ENCODE results near the gene PFKFB2. TPM values are rescaled to one million over a fixed set of nuclear protein-coding genes. Genes with fewer than 3 reads are reported as not detected.

The PFKFB2 gene
- polyA plus RNA-seq, 1 donor (not counting 4 experiments of a cell fraction or from before 2014, with no cell fraction given), result 12.2 TPM

DNA sequence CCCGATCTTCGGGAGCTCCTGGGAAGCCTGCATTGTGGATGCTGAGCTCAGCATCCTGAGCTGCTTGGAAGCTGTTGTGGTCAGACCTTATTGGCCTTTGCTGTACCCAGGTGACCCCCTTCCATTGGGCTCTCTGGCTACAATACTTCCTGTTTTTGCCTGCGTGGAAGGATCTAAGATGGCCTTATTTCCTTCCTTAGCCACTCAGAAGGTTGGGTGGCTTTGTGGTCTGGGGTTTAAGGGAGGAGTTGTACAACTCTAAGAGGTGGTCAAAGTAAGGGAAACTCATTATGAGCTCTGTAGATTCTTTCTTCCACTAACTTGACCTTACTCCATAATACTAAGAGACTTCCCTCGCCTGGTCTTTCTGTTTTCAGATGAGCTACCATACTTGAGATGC is 17.7 kb downstream of the PFKFB2 start:
- Histone ChIP-seq H3K27me3 (ENCODE audit: control insufficient read depth, extremely low read depth, insufficient read depth, low read length) (no peaks in the 10 kb centered on the region), H3K27ac (ENCODE audit: control insufficient read depth, insufficient read depth, low read length) (no peak overlapping the region), H4K20me1 (ENCODE audit: control insufficient read depth, extremely low read depth, insufficient read depth, low read length) (no peaks in the 10 kb centered on the region), H3K4me2 (ENCODE audit: control insufficient read depth, extremely low read depth, insufficient read depth, low read depth, low read length) (no peak overlapping the region), H3K9me1 (ENCODE audit: control insufficient read depth, extremely low read depth, insufficient read depth, low read length) (no peaks in the 10 kb centered on the region), H3K36me3 (ENCODE audit: control insufficient read depth in 2 of 2, extremely low read depth in 1 of 2, insufficient read depth in 2 of 2, low read length in 2 of 2) (peaks cover 31% of the 10 kb centered on the region in 2 experiments), H3K9ac (ENCODE audit: control insufficient read depth, extremely low read depth, insufficient read depth, low read length) (no peak overlapping the region), H3K4me3 (ENCODE audit: control insufficient read depth in 2 of 3, extremely low read depth in 1 of 3, insufficient read depth in 2 of 3, low read depth in 1 of 3, low read length in 3 of 3) (no peak overlapping the region), H3K4me1 (ENCODE audit: control insufficient read depth, extremely low read depth, insufficient read depth, low read length) (peaks cover 25% of the 10 kb centered on the region), H3K9me3 (ENCODE audit: control insufficient read depth, low read depth, low read length) (no peaks in the 10 kb centered on the region), H3K79me2 (ENCODE audit: control insufficient read depth, insufficient read depth, low read length) (no peaks in the 10 kb centered on the region), H2AFZ (ENCODE audit: control insufficient read depth, low read length) (no peak overlapping the region)
- FAIRE-seq (no peak), DNase-seq (ENCODE audit: low read depth, low spot score) (no peak)
- TF ChIP-seq, protein P1, sequence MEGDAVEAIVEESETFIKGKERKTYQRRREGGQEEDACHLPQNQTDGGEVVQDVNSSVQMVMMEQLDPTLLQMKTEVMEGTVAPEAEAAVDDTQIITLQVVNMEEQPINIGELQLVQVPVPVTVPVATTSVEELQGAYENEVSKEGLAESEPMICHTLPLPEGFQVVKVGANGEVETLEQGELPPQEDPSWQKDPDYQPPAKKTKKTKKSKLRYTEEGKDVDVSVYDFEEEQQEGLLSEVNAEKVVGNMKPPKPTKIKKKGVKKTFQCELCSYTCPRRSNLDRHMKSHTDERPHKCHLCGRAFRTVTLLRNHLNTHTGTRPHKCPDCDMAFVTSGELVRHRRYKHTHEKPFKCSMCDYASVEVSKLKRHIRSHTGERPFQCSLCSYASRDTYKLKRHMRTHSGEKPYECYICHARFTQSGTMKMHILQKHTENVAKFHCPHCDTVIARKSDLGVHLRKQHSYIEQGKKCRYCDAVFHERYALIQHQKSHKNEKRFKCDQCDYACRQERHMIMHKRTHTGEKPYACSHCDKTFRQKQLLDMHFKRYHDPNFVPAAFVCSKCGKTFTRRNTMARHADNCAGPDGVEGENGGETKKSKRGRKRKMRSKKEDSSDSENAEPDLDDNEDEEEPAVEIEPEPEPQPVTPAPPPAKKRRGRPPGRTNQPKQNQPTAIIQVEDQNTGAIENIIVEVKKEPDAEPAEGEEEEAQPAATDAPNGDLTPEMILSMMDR (optimal IDR thresholded peaks at IDR 0.05 in 1 of 3, IDR thresholded peaks at IDR 0.05 in 1 of 3, conservative IDR thresholded peaks at IDR 0.05 in 1 of 3; ENCODE audit: extremely low read depth in 1 of 3, insufficient read depth in 2 of 3, low read length in 3 of 3), result no peak
- TF ChIP-seq EZH2 (IDR thresholded peaks at IDR 0.05; ENCODE audit: low read length), result no peak
- dilution Hi-C loops (cut with MboI; ENCODE audit: extremely low pct_ligation_motif_present, low sequenced_read_pairs), result no loop called here

DNA sequence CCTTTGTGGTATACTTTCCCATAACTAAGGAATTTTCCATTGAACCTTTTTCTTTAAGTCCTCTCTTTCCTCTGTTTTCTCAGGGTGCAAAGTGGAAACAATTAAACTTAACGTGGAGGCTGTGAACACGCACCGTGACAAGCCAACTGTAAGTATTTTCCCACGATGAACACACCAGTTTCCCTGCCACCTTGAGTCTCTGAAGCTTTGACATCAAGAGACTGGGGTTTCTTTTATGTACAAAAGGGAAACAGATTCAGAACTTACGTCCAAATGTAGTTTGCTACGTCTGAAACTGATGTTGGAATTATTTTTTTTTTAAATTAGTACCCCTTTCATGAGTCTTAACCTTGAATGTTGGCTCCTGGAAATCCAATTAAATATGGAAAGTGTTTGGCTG is 18.4 kb downstream of the PFKFB2 start:
- H3K4me3 ChIP-seq (ENCODE audit: control insufficient read depth in 2 of 3, extremely low read depth in 1 of 3, insufficient read depth in 2 of 3, low read depth in 1 of 3, low read length in 3 of 3), result no peak overlapping the region
- H3K9me1 ChIP-seq (ENCODE audit: control insufficient read depth, extremely low read depth, insufficient read depth, low read length), result no peaks in the 10 kb centered on the region
- DNase-seq (ENCODE audit: low read depth, low spot score) (no peak), FAIRE-seq (no peak)
- H3K4me2 ChIP-seq (ENCODE audit: control insufficient read depth, extremely low read depth, insufficient read depth, low read depth, low read length), result no peak overlapping the region
- peaks cover 29% of the 10 kb centered on the region for H3K4me1 ChIP-seq (ENCODE audit: control insufficient read depth, extremely low read depth, insufficient read depth, low read length)
- no peaks in the 10 kb centered on the region for H3K79me2 ChIP-seq (ENCODE audit: control insufficient read depth, insufficient read depth, low read length)
- H2AFZ ChIP-seq (ENCODE audit: control insufficient read depth, low read length), result no peak overlapping the region
- no peak overlapping the region for H3K9ac ChIP-seq (ENCODE audit: control insufficient read depth, extremely low read depth, insufficient read depth, low read length)
- no peaks in the 10 kb centered on the region for H4K20me1 ChIP-seq (ENCODE audit: control insufficient read depth, extremely low read depth, insufficient read depth, low read length)
- peaks cover 28 to 31% of the 10 kb centered on the region in 2 experiments for H3K36me3 ChIP-seq (ENCODE audit: control insufficient read depth in 2 of 2, extremely low read depth in 1 of 2, insufficient read depth in 2 of 2, low read length in 2 of 2)
- TF ChIP-seq, protein P1 (optimal IDR thresholded peaks at IDR 0.05 in 1 of 3, IDR thresholded peaks at IDR 0.05 in 1 of 3, conservative IDR thresholded peaks at IDR 0.05 in 1 of 3; ENCODE audit: extremely low read depth in 1 of 3, insufficient read depth in 2 of 3, low read length in 3 of 3), result no peak
- TF ChIP-seq EZH2 (IDR thresholded peaks at IDR 0.05; ENCODE audit: low read length), result no peak
- H3K27ac ChIP-seq (ENCODE audit: control insufficient read depth, insufficient read depth, low read length), result no peak overlapping the region
- no peaks in the 10 kb centered on the region for H3K27me3 ChIP-seq (ENCODE audit: control insufficient read depth, extremely low read depth, insufficient read depth, low read length)
- dilution Hi-C loops (cut with MboI; ENCODE audit: extremely low pct_ligation_motif_present, low sequenced_read_pairs), result no loop called here
- no peaks in the 10 kb centered on the region for H3K9me3 ChIP-seq (ENCODE audit: control insufficient read depth, low read depth, low read length)
